Left lung (tissue), 10 donors: ENCODE measurements around the gene ARHGAP5. TPM values are rescaled to one million over a fixed set of nuclear protein-coding genes. Genes with fewer than 3 reads are reported as not detected.

Source experiments
- ATAC-seq: fragments of 200-7000 bp; cut with Tn5 transposase; one replicate; pipeline ENCODE4 v1.9.1; 2020; ENCODE audit warnings: moderate library complexity
- DNase-seq, 4 donors: peaks; one replicate each; pipeline ENCODE4 v3.0.0-alpha.2; 2013 to 2020
- H3K27ac ChIP-seq, 2 donors: fragments of 200-600 bp; sonication (generic) in 1 of 2; one replicate each; pipeline versions ENCODE4 v1.5.0 to v1.8.0; 2020 to 2021
- H3K27me3 ChIP-seq, 2 donors: fragments of 200-600 bp; sonication (generic) in 1 of 2; one replicate each; pipeline versions ENCODE4 v1.5.0 to v1.8.0; 2020 to 2021
- H3K36me3 ChIP-seq, 2 donors: fragments of 200-600 bp; sonication (generic) in 1 of 2; one replicate each; pipeline versions ENCODE4 v1.5.0 to v1.8.0; 2020 to 2021
- H3K4me1 ChIP-seq, 2 donors: fragments of 200-600 bp; one replicate each; pipeline ENCODE4 v1.8.0; 2021
- H3K4me3 ChIP-seq, 2 donors: fragments of 200-600 bp; sonication (generic) in 1 of 2; one replicate each; pipeline versions ENCODE4 v1.5.0 to v1.8.0; 2020 to 2021; ENCODE audit warnings: mild to moderate bottlenecking in 1 of 2
- H3K9me3 ChIP-seq, 2 donors: fragments of 200-600 bp; sonication (generic) in 1 of 2; one replicate each; pipeline versions ENCODE4 v1.5.0 to v1.8.0; 2020 to 2021
- CTCF ChIP-seq, 2 donors: fragments of 200-600 bp; sonication (generic) in 1 of 2; IDR thresholded peaks; one replicate each; pipeline versions ENCODE4 v1.5.0 to v1.8.0; 2021; ENCODE audit warnings: antibody characterized with exemption in 2 of 2
- intact Hi-C, 2 donors: fragments of 100-400 bp; cut with DNase I; formaldehyde crosslinking; loops; one replicate each; pipeline versions ENCODE4 v1.11.2 to v1.14.2; 2022
- polyA plus RNA-seq, 6 donors: library from polyadenylated mRNA; unstranded; fragments of 120-200 nt; gene quantifications; one replicate each; pipeline ENCODE4 v1.2.1, GENCODE V29; 2013; ENCODE audit not compliant: insufficient read length in 6 of 6
- total RNA-seq, 2 donors: library from RNA; stranded (reverse); fragmentation: NEBNext Ultra II Directional; extraction: Animal tissue kit (Norgen Biotek cat#: 25700); gene quantifications; one replicate each; pipeline ENCODE4 v1.2.1, GENCODE V29; 2021
- donor health status: DM: no; HTN: yes; CAD: no.
- donor health status: DM: no; HTN: no; CAD: no.

ARHGAP5 gene
- total and polyA plus RNA-seq, 8 donors: 74.4 to 103 (median 91.4) TPM

DNA sequence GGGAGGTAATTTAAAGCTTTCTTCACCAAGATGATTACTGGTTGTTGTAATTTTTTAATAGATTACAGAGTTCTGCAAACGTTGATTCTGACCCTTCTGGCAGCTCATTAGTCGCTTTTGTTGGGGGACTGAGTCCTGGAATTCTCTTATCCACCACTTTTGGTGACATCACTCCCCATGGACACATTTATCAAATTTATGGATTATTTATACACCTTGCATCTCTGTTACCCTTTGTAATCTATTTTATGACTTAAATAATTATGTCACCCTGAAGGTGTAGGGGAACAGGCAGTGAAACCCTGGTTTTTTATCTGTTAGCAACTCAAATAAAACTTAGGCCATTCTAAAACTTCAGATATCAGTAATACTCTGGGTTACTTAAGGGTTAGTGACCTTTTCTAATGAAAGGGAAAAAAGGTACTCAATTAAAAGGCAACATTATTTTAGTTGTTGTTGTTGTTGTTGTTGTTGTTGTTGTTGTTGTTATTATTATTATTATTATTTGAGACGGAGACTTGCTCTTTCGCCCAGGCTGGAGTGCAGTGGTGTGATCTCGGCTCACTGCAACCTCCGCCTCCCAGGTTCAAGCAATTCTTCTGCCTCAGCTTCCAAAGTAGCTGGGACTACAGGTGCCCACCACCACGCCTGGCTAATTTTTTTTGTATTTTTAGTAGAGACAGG is 65.8 kb downstream of the ARHGAP5 start:
- intact Hi-C loops: no loop called here
- Histone ChIP-seq H3K9me3 (peaks cover 0 to 7% of the 10 kb centered on the region in 2 donors), H3K27ac (no peak overlapping the region), H3K36me3 (peaks cover 0 to 25% of the 10 kb centered on the region in 2 donors), H3K4me1 (no peaks in the 10 kb centered on the region), H3K27me3 (no peaks in the 10 kb centered on the region), H3K4me3 (no peak overlapping the region)
- ATAC-seq (no peak), DNase-seq (no peak)
- TF ChIP-seq CTCF (IDR thresholded peaks at IDR 0.05): no peak

DNA sequence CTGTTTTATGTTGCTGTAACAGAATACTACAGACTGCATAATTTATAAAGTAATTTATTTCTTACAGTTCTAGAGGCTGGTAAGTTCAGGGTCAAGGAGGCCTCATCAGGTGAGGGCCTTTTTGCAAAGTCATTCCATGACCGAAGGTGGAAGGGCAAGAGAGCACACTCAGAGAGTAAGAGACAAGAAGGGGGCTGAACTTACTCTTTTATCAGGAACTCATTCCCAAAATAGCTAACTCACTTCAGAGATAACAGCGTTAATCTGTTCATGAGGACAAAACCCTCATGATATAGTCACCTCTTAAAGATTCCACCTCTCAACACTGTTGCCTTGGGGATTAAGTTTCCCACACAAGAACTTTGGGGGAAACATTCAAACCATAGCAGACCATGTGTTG is 73.3 kb downstream of the ARHGAP5 start:
- H3K4me1 ChIP-seq: no peaks in the 10 kb centered on the region
- DNase-seq (no peak), ATAC-seq (no peak)
- no peaks in the 10 kb centered on the region for H3K9me3 ChIP-seq
- H3K27ac ChIP-seq: no peak overlapping the region
- peaks cover 0 to 65% of the 10 kb centered on the region in 2 donors for H3K36me3 ChIP-seq
- no peak overlapping the region for H3K4me3 ChIP-seq
- intact Hi-C loops: no loop called here
- no peaks in the 10 kb centered on the region for H3K27me3 ChIP-seq
- no peak for TF ChIP-seq CTCF (IDR thresholded peaks at IDR 0.05)

GRCh38 chr14:32166029-32166428 is 88.9 kb downstream of the ARHGAP5 start:
- no peaks in the 10 kb centered on the region for H3K27me3 ChIP-seq
- DNase-seq: no peak
- no peaks in the 10 kb centered on the region for H3K36me3 ChIP-seq
- no peak overlapping the region for H3K4me3 ChIP-seq
- intact Hi-C loops: no loop called here
- no peaks in the 10 kb centered on the region for H3K9me3 ChIP-seq
- H3K4me1 ChIP-seq: no peaks in the 10 kb centered on the region
- no peak for ATAC-seq
- TF ChIP-seq CTCF (IDR thresholded peaks at IDR 0.05): no peak
- no peak overlapping the region for H3K27ac ChIP-seq

GRCh38 chr14:32166924-32167323 is 89.8 kb downstream of the ARHGAP5 start:
- H3K27ac ChIP-seq: no peak overlapping the region
- TF ChIP-seq CTCF (IDR thresholded peaks at IDR 0.05): no peak
- H3K36me3 ChIP-seq: no peaks in the 10 kb centered on the region
- intact Hi-C loops: no loop called here
- H3K4me1 ChIP-seq: no peaks in the 10 kb centered on the region
- H3K9me3 ChIP-seq: no peaks in the 10 kb centered on the region
- ATAC-seq (no peak), DNase-seq (no peak)
- no peak overlapping the region for H3K4me3 ChIP-seq
- no peaks in the 10 kb centered on the region for H3K27me3 ChIP-seq

GRCh38 chr14:32167907-32168306 is 90.8 kb downstream of the ARHGAP5 start:
- H3K27ac ChIP-seq: no peak overlapping the region
- intact Hi-C loops: no loop called here
- no peaks in the 10 kb centered on the region for H3K36me3 ChIP-seq
- no peaks in the 10 kb centered on the region for H3K27me3 ChIP-seq
- no peaks in the 10 kb centered on the region for H3K4me1 ChIP-seq
- H3K9me3 ChIP-seq: no peaks in the 10 kb centered on the region
- no peak for TF ChIP-seq CTCF (IDR thresholded peaks at IDR 0.05)
- no peak overlapping the region for H3K4me3 ChIP-seq
- ATAC-seq: peak; percentile 62
- no peak for DNase-seq
